MV-4-11 (cell line): ENCODE results near the gene RRM1.

ENCODE experiments used
- DNase-seq: peaks from one replicate; lab custom pipeline; 2025; lab: John Stamatoyannopoulos, UW

The RRM1 gene

GRCh38 chr11:4187055-4187988 lies 92.7 kb downstream of the RRM1 start:
- DNase-seq, result peak; percentile 49
